Peyer's patch (tissue), 4 donors: ENCODE data around the gene ATP6V1F.

Source experiments
- POLR2A ChIP-seq, 2 donors: fragments of 450-650 bp; IDR thresholded peaks; one replicate each; pipeline ENCODE4 v1.5.1; 2017; ENCODE audit warnings: antibody characterized with exemption in 2 of 2, mild to moderate bottlenecking in 2 of 2, moderate library complexity in 2 of 2
- TF ChIP-seq, protein P1 (sequence below), 6 experiments: fragments of 450-650 bp in 4 of 6; fragments of 200-600 bp in 2 of 6; sonication (generic) in 1 of 6; IDR thresholded peaks; one replicate each; pipeline ENCODE4 v1.5.1; 2017 to 2019; ENCODE audit warnings: antibody characterized with exemption in 6 of 6, mild to moderate bottlenecking in 3 of 6, moderate library complexity in 1 of 6

DNA sequence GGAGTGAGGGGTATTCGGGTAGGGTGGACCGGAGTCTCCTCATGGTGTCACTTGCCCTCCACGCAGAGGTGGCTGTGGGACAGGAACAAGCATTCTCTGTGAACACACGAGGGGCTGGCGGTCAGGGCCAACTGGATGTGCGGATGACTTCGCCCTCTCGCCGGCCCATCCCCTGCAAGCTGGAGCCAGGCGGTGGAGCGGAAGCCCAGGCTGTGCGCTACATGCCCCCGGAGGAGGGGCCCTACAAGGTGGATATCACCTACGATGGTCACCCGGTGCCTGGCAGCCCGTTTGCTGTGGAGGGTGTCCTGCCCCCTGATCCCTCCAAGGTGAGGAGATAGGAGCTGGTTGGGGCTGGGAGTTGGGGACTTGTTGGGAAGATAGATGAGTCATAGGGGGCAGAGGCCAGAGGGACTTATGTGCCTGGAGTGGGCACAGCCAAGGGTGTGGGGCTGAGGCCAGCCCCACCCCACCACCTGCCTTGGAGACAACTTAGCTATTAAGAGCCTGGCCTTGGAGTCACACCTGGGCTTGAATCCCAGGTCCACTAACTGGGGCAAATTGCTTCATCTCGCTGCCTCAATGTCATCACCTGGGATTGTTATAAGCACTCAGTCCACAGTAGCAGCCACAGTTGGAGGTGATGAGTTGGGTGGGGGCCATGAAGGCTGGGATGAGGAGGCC lies 18.6 kb upstream of the ATP6V1F start:
- no peak for TF ChIP-seq POLR2A (IDR thresholded peaks at IDR 0.05)
- TF ChIP-seq, protein P1, sequence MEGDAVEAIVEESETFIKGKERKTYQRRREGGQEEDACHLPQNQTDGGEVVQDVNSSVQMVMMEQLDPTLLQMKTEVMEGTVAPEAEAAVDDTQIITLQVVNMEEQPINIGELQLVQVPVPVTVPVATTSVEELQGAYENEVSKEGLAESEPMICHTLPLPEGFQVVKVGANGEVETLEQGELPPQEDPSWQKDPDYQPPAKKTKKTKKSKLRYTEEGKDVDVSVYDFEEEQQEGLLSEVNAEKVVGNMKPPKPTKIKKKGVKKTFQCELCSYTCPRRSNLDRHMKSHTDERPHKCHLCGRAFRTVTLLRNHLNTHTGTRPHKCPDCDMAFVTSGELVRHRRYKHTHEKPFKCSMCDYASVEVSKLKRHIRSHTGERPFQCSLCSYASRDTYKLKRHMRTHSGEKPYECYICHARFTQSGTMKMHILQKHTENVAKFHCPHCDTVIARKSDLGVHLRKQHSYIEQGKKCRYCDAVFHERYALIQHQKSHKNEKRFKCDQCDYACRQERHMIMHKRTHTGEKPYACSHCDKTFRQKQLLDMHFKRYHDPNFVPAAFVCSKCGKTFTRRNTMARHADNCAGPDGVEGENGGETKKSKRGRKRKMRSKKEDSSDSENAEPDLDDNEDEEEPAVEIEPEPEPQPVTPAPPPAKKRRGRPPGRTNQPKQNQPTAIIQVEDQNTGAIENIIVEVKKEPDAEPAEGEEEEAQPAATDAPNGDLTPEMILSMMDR (IDR thresholded peaks at IDR 0.05), result no peak
